OCI-LY3 (cell line): Measurements from ENCODE around the gene LILRA2.
"Not testable (repeated sequence)": the region's sequence is repeated elsewhere in the genome, so short reads cannot be mapped to it uniquely, and the experiment has no call there.

Source experiments
- H2AFZ ChIP-seq: fragments of 200-600, 300-600 bp; shearing (Covaris generic); 2 replicates; pipeline ENCODE4 v1.6.0; 2014; ENCODE audit warnings: antibody characterized with exemption, low read depth, low read length
- H3K27ac ChIP-seq: fragments of 200-600, 300-600 bp; sonication (generic); 2 replicates; pipeline ENCODE4 v1.5.1; 2014; ENCODE audit warnings: mild to moderate bottlenecking, low read length, moderate library complexity, mixed read lengths
- H3K27me3 ChIP-seq: fragments of 200-600, 300-600 bp; sonication (generic); 2 replicates; pipeline ENCODE4 v1.6.1; 2014; ENCODE audit warnings: low read depth, low read length, mixed read lengths
- H3K36me3 ChIP-seq: fragments of 200-600, 300-600 bp; sonication (generic); replicated peaks from 2 replicates; pipeline ENCODE3; 2014; ENCODE audit warnings: low read depth, low read length, mixed read lengths
- H3K4me1 ChIP-seq: fragments of 300-600, 200-600 bp; sonication (generic); 2 replicates; pipeline ENCODE4 v1.6.1; 2014; ENCODE audit warnings: low read length, mixed read lengths
- H3K4me2 ChIP-seq: fragments of 200-600, 300-600 bp; sonication (generic); 2 replicates; pipeline ENCODE4 v1.6.1; 2014; ENCODE audit warnings: low read length, mixed read lengths
- H3K4me3 ChIP-seq: fragments of 300-600, 200-600 bp; sonication (generic); 2 replicates; pipeline ENCODE4 v1.5.1; 2014; ENCODE audit warnings: antibody characterized with exemption, mild to moderate bottlenecking, low read length, moderate library complexity
- H3K79me2 ChIP-seq: fragments of 300-600, 200-600 bp; shearing (Covaris generic); 2 replicates; pipeline ENCODE4 v1.6.1; 2014; ENCODE audit warnings: mild to moderate bottlenecking, low read length, mixed read lengths
- H3K9ac ChIP-seq: fragments of 300-600, 200-600 bp; shearing (Covaris generic); 2 replicates; pipeline ENCODE4 v1.6.0; 2014; ENCODE audit warnings: mild to moderate bottlenecking, low read length, moderate library complexity
- H3K9me3 ChIP-seq: fragments of 200-600, 300-600 bp; shearing (Covaris generic); 2 replicates; pipeline ENCODE4 v1.6.1; 2014; ENCODE audit warnings: low read length, mixed read lengths; ENCODE audit not compliant: insufficient read depth
- H4K20me1 ChIP-seq: fragments of 200-600, 300-600 bp; sonication (generic); 2 replicates; pipeline ENCODE4 v1.6.1; 2016; ENCODE audit warnings: low read length, mixed read lengths; ENCODE audit not compliant: insufficient read depth
- CTCF ChIP-seq: fragments of 200-600, 300-600 bp; sonication (generic); IDR thresholded peaks from 2 replicates; pipeline ENCODE4 v1.5.1; 2014; ENCODE audit warnings: antibody characterized with exemption, low read length, low read depth
- EZH2phosphoT487 ChIP-seq: fragments of 200-600 bp; shearing (Covaris generic); IDR thresholded peaks from 2 replicates; pipeline ENCODE4 v1.6.1; 2018; ENCODE audit warnings: antibody characterized with exemption, mixed run types, low read depth

The LILRA2 gene

GRCh38 chr19:54633401-54633800 lies 59.8 kb downstream of the LILRA2 start:
- H3K4me3 ChIP-seq, result no peak overlapping the region
- TF ChIP-seq EZH2phosphoT487 (no peak), CTCF (no peak)
- H3K9ac ChIP-seq, result no peak overlapping the region
- no peak overlapping the region for H3K4me2 ChIP-seq
- H3K9me3 ChIP-seq, result no peaks in the 10 kb centered on the region
- no peaks in the 10 kb centered on the region for H3K36me3 ChIP-seq
- no peak overlapping the region for H3K27ac ChIP-seq
- no peaks in the 10 kb centered on the region for H4K20me1 ChIP-seq
- H2AFZ ChIP-seq, result no peak overlapping the region
- peaks cover 15% of the 10 kb centered on the region for H3K4me1 ChIP-seq
- no peaks in the 10 kb centered on the region for H3K79me2 ChIP-seq
- no peaks in the 10 kb centered on the region for H3K27me3 ChIP-seq

- H4K20me1 ChIP-seq, H3K36me3 ChIP-seq, H3K4me2 ChIP-seq, H2AFZ ChIP-seq, H3K9me3 ChIP-seq, H3K4me3 ChIP-seq, H3K4me1 ChIP-seq, H3K79me2 ChIP-seq, H3K27ac ChIP-seq, H3K9ac ChIP-seq: not testable (repeated sequence)
- peaks cover 22% of the 10 kb centered on the region for H3K27me3 ChIP-seq
These were observed 62.5 kb downstream of the LILRA2 start for GRCh38 chr19:54636081-54636480.

- peaks cover 27% of the 10 kb centered on the region for H3K27me3 ChIP-seq
- H3K4me3 ChIP-seq, result no peak overlapping the region
- no peaks in the 10 kb centered on the region for H3K9me3 ChIP-seq
- H3K4me1 ChIP-seq, result peaks cover 11% of the 10 kb centered on the region
- no peak overlapping the region for H2AFZ ChIP-seq
- H3K36me3 ChIP-seq, result no peaks in the 10 kb centered on the region
- H3K27ac ChIP-seq, result no peak overlapping the region
- no peaks in the 10 kb centered on the region for H4K20me1 ChIP-seq
- no peak overlapping the region for H3K9ac ChIP-seq
- H3K4me2 ChIP-seq, result no peak overlapping the region
- no peaks in the 10 kb centered on the region for H3K79me2 ChIP-seq
- no peak for TF ChIP-seq CTCF
- no peak for TF ChIP-seq EZH2phosphoT487
These were observed 65.1 kb downstream of the LILRA2 start for GRCh38 chr19:54638683-54639082.
